B cell (primary cell): Measurements from ENCODE around the gene NFU1.

Source experiments
- CTCF ChIP-seq: fragments of 200-600 bp; IDR thresholded peaks from one replicate; pipeline ENCODE4 v1.8.0; 2022; ENCODE audit warnings: antibody characterized with exemption, mild to moderate bottlenecking
- EZH2 ChIP-seq: IDR thresholded peaks from 2 replicates; pipeline ENCODE4 v1.6.1; 2012; ENCODE audit warnings: borderline replicate concordance, low read depth, mild to moderate bottlenecking, moderate library complexity, low read length; ENCODE audit not compliant: insufficient read depth, poor library complexity, severe bottlenecking

- TF ChIP-seq EZH2 (no peak), CTCF (no peak)
Measured at GRCh38 chr2:69456950-69457445, 19.8 kb upstream of the NFU1 start.
